ENCODE results near the gene ACTG1.

The ACTG1 gene

DNA sequence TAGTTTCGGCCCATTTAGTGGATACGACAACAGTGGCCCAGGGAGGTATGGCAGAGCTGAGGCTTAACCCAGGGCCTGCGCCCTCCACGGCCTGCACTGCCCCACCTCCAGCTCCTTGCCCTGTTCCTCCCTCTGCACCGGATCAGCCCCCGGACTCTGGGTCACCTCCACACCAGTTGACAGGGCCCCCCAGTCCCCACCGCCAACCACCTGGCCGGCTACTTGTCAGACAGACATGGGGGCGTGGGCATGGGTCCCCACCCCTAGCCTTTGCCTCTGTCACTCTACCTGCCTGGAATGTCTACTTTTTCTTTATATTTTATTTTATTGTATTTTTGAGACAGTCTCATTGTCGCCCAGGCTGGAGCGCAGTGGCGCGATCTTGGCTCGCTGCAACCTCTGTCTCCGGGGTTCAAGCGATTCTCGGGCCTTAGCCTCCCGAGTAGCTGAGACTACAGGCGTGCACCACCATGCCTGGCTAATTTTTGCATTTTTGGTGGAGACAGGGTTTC lies 3.0 kb upstream of the ACTG1 start:
- DNase-seq: no peak

DNA sequence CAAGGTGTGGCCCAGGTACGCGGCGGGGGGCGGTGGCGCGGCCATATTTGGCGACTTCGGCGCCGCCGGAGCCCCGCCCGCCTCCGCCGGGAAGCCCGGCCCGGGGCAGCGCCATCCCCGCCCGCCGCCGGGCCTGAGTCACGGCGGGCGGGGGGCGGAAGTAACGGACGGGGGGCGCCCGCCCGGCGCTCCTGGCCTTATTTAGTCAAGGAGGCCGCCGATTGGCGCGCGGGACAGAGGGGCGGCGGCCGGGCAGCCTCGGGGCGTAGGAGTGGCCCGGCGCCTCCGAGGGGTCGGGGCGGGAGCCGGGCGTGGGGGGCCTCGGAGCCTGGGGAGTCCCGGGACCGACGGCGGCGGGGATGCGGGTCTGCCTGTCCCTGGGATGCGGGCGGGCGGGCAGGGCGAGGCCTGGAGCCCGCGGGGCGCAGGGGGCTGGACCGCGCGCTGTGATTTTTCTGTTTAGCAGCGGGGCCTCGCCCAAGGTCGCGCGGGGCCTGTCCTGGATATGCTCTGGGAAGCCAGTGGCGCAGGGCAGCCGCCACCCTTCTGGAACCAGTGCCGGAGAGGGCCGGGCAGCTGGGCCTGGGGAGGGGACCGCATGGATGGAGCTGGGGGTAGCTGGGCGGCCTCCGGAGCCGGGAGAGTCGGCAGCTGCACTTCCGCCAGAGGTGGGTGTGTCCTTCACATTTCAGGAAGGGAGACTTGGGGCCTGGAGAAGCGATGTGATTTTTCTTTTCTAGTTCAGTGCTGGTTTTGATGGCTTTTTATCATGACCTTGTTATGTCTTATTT lies 2.3 kb upstream of the ACTG1 start:
- DNase-seq: peak; percentile 96

DNA sequence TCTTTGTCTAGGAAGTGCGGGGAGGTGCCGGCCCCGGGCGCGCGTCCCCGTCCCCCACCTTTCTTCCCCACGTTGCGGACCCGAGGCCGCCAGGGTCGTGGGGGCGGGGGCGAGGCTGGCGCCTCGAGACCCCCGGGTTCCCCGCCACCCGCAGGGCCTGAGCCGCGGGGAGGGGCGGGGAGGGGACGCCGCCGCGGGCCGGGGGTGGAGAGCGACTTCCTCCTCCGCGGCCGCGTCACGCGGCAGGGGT lies 1.8 kb upstream of the ACTG1 start:
- no peak for DNase-seq

DNA sequence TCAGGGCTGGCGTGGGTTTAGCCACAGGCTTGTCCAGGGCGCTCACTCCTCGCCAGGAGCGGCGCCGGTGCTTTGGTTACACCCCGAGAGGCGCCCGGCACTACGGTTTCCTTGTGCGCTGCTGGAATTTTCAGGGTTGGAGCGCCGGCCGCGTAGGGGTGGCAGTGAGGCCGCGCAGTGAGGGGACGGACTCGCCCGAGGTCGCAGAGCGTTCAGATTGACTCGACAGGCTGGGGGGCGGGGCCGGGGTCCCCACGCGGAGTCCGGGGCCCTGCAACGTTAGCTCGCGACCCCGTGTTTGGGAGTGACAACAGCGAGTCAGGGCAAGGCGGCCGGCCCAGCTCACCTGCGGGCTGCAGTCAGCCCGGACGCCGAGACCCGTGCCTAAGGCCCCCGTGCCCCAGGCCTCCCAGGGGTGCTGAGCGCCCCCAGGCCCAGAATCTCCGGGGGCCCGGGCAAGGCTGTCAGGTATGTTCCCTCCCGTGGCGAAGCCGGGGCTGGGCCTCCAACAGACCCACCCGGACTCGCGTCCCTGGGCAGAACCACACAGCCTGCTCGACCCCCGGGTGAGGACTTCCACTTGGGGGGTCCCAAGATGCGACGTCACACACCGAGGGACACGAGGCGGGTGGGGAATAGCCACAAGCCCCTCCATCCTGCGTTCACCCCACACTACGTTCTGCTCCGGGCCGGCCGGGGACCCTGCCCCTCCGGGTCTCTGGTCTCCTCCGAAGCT lies 1.3 kb upstream of the ACTG1 start:
- peak; percentile 82 for DNase-seq

DNA sequence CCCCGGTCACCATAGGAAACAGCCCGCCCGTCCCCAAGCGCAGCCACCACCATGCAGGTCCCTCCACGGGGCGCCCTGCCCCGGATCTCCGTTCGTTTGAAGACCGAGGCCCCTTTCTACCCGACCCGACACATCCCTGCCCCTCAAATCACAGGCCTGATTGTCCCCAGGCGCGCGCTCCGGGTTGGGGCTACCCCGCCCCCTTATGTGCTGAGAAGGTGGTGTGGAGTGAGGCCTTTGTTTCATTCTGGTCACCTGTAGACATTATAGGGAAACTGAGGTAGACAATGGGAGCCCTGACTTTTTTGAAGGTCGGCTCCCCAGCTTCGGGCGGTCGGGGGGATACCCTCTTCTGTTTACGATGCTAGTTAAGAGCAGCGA lies 763 bp upstream of the ACTG1 start:
- peak; percentile 79 for DNase-seq

DNA sequence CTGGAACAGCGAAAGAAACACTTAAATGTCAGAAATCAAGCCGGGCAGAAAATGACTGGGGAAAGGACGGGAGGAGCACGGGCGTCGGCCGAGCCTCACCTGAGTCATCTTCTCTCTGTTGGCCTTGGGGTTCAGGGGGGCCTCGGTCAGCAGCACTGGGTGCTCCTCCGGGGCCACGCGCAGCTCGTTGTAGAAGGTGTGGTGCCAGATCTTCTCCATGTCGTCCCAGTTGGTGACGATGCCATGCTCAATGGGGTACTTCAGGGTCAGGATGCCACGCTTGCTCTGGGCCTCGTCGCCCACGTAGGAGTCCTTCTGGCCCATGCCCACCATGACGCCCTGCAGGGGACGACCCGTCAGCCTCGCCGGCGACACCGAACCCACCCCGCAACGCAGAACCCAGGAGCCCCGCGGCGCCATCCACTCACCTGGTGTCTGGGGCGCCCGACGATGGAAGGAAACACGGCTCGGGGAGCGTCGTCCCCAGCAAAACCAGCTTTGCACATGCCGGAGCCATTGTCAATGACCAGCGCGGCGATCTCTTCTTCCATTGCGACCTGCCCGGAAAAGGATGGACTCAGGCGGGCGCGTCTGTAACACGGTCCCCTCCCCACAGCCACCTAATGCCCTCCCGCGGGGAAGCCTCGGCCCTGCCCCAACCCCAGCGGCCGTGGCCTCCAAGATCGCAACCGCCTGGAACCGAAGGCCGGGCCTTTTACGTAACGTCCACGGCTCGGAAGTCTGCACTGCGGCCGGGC lies 616 bp downstream of the ACTG1 start:
- DNase-seq: no peak

DNA sequence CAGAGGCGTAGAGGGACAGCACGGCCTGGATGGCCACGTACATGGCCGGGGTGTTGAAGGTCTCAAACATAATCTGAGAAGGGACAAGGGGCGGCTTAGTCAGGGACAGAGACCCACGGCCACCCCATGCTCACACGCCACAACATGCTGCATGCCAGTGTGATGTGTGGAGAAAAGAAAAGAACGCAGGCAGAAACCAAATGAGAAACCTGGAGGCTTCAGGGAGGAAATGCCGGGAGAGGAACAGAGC lies 1.1 kb downstream of the ACTG1 start:
- DNase-seq: no peak

DNA sequence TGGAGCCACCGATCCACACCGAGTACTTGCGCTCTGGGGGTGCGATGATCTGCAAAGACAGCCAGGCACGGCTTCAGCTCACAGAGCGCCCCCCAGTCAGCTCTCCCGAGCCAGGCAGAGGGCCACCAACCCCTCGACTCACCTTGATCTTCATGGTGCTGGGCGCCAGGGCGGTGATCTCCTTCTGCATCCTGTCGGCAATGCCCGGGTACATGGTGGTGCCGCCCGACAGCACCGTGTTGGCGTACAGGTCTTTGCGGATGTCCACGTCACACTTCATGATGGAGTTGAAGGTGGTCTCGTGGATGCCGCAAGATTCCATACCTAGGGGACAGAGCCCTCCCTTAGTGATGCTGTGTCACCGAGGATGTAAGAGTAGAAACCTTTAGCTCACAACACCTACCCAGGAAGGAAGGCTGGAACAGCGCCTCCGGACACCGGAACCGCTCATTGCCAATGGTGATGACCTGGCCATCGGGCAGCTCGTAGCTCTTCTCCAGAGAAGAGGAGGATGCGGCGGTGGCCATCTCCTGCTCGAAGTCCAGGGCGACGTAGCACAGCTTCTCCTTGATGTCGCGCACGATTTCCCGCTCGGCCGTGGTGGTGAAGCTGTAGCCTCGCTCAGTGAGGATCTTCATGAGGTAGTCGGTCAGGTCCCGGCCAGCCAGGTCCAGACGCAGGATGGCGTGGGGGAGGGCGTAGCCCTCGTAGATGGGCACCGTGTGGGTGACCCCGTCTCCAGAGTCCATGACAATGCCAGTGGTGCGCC lies 1.6 kb downstream of the ACTG1 start:
- DNase-seq: no peak

DNA sequence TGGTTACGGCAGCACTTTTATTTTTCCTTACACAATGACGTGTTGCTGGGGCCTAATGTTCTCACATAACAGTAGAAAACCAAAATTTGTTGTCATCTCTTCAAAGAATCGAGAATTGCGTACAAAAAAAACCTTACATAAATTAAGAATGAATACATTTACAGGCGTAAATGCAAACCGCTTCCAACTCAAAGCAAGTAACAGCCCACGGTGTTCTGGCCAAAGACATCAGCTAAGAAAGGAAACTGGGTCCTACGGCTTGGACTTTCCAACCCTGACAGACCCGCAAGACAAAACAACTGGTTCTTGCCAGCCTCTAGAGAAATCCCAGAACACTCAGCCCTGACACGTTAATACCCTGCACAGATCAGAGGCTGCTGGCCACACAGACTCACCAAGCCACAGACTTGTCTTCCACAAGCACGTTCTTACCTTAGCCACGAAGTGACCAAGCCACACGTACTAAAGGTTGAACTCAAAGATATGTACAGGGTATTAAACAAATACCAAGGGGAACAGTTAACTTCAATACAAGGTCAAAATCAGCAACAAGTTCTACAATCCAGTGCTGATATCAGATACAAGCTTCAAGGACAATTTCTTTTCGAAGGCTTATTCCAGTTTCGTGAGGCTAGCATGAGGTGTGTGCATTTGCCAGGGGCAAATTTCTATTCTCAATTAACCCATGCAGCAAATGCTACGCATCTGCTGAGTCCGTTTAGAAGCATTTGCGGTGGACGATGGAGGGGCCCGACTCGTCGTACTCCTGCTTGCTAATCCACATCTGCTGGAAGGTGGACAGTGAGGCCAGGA lies 2.4 kb downstream of the ACTG1 start:
- DNase-seq: no peak

DNA sequence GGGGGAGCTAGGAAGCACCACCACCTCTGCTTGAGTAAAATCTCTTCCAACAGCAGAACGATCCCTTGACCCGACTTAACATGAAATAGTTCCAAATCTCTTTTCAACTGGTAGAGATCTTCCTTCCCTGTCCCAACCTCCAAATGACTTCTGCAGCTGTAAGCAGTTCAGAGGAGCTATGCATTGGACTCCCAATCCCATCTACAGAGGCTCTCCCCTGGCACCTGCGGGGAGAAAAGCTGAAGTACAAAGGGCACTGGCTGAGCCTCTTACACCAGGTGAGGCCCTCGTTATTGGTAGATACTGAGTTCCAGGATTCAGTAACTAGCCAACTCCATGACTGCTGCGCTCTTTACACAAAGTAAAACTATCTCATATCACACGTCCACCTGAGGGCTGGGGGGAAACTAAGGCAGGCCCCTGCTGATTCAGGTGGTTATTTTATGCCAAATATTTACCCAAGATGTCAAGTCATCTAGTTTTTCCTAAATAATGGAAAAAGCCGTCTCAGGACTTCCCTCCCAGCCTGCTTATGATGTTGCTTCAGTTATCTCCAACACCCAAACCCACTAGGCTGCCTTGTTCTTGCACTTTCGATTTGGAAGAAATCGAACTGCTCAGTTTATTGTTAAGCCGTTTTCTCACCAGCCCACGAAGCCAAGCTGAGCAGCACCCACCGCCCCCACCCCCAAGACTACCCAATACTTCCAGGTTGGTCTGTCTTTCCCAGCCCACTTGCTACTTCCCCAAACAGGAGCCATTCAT lies 3.2 kb downstream of the ACTG1 start:
- no peak for DNase-seq

DNA sequence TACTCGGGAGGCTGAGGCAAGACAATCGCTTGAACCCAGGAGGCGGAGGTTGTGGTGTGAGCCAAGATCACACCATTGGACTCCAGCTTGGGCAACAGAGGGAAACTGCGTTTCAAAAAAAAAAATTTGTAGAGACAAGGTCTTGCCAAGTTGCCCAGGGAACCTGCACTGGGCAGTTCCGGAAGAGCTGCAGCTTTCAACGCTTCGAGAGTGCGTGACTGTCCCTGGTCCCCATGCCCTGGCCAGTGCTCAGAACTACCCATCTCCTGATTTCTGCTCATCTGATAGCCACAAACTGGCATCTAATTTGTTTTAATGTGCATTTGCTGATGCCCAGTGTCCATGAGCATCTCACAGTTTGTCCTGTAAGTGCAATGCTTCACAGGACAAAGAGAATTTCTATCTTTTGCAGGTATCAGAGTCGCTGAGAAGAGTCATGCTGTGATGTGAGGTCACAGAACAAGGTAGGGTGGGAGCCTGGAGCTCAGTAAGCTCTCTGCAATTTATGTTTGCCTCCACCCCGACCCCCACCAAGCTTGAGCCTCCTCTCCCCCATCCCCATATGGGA lies 3.9 kb downstream of the ACTG1 start:
- peak; percentile 65 for DNase-seq

DNA sequence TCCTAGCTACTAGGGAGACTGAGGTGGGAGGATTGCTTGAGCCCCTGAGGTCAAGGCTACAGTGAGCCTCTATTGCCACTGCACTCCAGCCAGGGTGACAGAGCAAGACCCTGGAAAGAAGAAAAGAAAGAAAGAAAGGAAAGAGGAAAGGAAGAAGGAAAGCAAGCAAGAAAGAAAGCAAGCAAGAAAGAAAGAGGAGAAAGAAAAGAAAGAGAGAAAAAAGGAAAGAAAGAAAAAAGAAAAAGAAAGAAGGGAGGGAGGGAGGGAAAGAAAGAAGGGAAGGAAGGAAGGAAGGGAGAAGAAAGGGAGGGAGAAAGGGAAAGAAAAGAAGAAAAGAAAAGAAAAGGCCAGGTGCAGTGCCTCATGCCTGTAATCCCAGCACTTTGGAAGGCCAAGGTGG lies 9.0 kb downstream of the ACTG1 start:
- DNase-seq: no peak

DNA sequence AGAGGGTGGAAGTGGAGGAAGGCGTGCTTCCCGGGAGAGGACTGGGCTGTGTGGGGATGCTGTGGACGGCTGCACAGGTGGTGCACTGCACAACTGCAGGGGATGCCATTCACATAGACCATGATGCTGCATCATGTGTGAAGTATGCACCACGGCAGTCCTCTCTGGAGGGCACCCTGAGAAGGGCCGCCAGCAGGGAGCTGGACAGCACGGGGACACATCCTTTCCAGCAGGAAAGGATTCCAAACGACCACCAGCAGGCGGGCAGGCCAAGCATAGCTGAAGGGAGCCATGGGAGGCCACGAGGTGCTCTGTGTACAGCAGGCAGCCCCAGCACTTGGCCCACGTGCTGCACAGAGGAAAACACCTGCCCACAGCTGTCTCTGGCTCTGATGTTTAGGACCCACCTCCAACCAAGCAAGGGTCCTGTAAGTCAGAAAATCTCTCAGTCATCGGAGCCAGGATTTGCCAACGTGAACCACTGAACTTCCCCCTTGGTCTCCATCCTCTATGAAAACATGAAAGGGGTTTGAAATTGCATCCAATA lies 10.1 kb downstream of the ACTG1 start:
- no peak for DNase-seq

DNA sequence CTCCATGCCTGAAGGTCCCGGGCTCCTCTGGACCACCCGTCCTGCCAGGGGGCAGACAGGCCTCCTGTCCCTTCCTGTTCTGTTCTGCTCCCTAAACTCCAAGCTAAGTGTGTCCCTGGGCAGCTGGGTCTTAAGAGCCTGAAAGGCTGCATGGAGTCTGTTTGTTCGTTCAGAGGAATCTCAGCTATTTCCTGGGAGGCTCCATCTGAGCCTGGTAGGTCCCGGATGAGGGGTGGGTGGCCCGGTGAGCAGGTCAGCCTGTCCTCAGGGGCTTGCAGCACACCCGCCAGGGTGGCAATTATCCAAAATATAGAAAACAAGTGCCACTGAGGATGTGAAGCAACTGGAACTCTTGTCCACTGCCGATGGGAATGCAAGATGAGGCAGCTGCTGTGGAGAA lies 12.6 kb downstream of the ACTG1 start:
- no peak for DNase-seq

DNA sequence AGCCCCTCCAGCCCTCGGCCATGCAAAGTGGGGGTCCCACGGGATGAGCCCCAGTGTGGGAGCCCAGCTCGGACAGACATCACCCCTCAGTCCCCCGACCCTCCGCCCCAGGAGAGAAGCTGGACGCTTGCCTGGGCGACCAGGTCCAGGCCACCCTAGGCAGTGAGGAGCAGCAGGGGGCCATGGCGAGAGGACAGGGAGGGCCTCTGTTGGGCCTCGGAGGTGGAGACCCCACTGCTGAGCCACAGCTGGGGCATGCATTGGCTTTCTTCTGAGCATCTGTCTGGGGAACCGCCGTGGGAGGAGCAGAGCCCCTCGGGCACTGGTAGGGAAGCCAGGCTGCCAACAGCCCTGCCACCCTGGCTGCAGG lies 13.0 kb downstream of the ACTG1 start:
- DNase-seq: no peak

DNA sequence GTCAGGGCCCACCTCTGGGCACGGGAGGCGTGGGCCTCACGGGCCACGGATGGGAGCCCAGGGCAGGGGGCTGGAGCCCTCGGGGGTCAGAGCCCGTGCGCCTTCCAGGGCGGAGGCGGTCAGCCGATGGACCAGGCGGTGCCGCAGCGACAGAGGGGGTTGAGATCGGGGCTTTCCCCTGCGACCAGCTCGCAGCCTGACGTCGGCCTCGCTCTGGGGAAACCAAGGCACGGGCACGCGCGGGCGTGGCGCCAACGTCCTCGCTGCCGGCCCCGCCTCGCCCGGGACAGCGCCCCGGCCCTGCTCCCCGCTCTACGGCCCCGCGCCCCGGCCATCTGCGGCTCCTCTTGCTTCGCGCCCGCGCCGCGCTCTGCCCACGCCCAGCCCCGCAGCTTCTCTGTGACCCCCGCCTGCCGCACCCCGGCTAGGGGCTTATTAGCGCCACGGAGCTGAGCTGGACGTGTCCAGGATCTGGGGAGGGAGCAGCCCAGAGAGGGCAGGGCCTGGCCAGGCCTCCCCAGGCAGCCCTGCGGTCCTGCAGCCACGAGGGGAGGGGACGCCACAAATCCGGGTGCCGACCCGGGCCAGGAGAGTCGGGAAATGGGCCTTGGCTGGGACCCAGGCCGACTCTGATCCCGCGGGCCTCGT lies 13.5 kb downstream of the ACTG1 start:
- DNase-seq: no peak

DNA sequence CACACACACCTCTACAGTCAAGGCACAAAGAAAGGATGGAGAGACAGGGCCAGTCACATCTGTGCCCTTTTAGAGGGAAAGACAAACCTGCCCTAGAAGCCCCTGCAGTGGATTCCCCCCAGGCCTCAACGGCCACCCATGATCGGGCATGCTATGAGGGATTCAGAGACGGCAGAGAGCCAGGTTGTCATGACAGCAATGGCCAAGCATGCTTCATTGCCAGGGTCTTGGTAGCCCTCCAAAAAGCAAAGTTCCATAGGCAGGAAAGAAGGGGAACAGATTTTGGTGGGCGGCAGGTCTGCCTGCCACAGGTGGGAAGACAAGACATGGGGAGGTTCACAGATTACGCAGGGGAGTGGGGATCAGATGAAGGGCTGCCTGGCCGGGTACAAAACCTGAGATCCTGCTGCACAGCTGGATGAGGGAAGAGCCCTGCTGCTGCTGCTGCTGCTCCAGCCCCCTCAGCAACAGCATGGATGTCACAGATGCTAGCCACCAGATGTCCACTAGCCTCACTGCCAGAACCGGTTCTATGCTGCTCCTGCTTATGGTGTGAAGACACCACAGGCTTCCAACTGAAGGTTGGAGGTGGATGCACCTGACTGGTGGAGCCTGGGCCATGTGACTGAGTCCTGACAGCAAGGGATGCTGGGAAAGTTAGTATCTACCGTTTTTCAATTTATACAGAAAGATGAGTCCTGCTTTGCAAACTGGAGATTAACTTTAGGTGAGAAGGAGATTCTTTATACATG lies 17.8 kb downstream of the ACTG1 start:
- DNase-seq: no peak

DNA sequence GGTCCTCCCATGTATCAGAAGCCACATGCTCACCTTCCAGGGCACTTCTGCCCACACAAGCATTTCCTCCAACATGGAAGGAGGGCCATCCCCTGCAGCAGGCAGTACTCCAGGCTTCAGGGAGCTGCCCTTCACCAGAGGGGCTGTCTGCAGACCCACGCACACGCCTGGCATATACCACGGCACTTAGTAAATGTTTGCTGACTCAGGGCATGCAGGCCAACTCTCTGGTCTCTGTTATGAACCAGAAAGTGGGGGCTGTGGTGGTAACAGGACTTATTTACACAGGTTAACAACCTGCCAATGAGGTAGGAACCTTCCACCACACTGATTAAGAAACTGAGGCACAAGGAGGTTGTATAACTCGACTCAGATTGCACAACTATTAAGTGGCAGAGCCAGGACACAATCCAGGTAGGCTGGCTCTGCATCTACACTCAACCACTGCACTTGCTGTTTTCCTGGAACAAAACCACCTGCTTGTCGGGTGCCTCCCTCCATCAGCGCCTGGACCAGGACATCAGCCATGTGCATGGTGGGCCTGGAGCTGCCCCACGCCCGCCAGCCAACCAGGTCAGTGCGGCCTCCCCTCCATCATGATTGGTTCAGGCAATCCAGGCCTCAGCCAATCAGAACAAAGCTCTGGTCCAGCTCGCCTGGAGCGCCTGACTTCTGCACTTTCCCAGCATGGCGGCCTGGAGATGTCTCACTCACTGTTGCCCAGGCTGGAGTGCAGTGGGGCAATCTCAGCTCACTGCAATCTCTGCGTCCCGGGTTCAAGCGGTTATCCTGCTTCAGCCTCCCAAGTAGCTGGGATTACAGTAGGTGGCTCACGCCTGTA lies 19.2 kb downstream of the ACTG1 start:
- no peak for DNase-seq

DNA sequence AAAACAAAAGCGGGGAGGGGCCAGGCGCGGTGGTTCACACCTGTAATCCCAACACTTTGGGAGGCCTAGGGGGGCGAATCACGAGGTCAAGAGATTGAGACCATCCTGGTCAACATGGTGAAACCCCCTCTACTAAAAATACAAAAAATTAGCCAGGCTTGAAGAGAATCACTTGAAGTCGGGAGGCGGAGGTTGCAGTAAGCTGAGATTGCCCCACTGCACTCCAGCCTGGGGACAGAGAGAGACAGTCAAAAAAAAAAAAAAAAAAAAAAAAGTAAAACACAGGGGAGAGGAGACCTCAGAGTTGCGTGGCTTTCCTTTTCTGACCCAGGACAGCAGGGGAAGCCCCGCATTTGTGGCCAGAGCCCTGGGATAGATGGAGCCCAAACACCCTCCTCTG lies 19.9 kb downstream of the ACTG1 start:
- no peak for DNase-seq

All from fibroblast of skin of right biceps (primary cell).